Right lobe of liver (tissue), 4 donors: ENCODE results near the gene CAMK1.

Experiments used
- POLR2A ChIP-seq: fragments of 450-650 bp; IDR thresholded peaks from one replicate; pipeline ENCODE4 v1.6.1; 2017; ENCODE audit warnings: antibody characterized with exemption, mild to moderate bottlenecking
- TF ChIP-seq, protein P1 (sequence below), 4 donors: fragments of 200-600 bp in 3 of 4; fragments of 450-650 bp in 1 of 4; IDR thresholded peaks; one replicate each; pipeline versions ENCODE4 v1.5.1 to v1.8.0; 2016 to 2022; ENCODE audit warnings: antibody characterized with exemption in 4 of 4, mild to moderate bottlenecking in 2 of 4
- donor health status: DM: no; HTN: no; CAD: no.
- donor health status: DM: no; HTN: no; CAD: no.
- donor health status: DM: no; HTN: yes; CAD: no.

DNA sequence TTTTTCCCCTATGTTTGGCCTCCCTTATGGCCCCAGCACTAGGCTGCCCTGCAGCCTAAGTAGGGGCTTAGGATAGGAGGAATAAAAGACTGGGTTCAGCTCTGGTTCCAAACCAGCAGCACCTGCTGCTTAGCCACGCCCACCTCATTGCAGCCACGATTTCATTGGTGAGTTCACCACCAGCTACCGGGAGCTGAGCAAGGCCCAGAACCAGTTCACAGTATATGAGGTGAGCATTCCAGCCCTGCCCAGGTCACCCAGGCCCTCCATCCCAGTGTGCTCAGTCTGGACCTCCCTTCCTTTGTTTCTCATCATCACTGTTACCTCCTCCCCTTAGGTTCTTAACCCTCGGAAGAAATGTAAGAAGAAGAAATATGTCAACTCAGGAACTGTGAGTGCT lies 54.6 kb downstream of the CAMK1 start:
- TF ChIP-seq, protein P1, sequence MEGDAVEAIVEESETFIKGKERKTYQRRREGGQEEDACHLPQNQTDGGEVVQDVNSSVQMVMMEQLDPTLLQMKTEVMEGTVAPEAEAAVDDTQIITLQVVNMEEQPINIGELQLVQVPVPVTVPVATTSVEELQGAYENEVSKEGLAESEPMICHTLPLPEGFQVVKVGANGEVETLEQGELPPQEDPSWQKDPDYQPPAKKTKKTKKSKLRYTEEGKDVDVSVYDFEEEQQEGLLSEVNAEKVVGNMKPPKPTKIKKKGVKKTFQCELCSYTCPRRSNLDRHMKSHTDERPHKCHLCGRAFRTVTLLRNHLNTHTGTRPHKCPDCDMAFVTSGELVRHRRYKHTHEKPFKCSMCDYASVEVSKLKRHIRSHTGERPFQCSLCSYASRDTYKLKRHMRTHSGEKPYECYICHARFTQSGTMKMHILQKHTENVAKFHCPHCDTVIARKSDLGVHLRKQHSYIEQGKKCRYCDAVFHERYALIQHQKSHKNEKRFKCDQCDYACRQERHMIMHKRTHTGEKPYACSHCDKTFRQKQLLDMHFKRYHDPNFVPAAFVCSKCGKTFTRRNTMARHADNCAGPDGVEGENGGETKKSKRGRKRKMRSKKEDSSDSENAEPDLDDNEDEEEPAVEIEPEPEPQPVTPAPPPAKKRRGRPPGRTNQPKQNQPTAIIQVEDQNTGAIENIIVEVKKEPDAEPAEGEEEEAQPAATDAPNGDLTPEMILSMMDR (IDR thresholded peaks at IDR 0.05): no peak
- no peak for TF ChIP-seq POLR2A
